Neural cell (in vitro differentiated cells): ENCODE data around the gene SLITRK1.

ENCODE experiments used
- CTCF ChIP-seq: fragments of 450-650 bp; IDR thresholded peaks from 2 replicates; pipeline ENCODE4 v1.5.1; 2014; ENCODE audit warnings: antibody characterized with exemption, mild to moderate bottlenecking, moderate library complexity; ENCODE audit not compliant: poor library complexity, severe bottlenecking
- EP300 ChIP-seq: fragments of 450-650 bp; conservative IDR thresholded peaks from 2 replicates; pipeline ENCODE4 v1.6.1; 2014; ENCODE audit warnings: antibody characterized with exemption, mild to moderate bottlenecking, moderate library complexity; ENCODE audit not compliant: poor library complexity, severe bottlenecking
- EZH2 ChIP-seq: fragments of 200-600, 300-800 bp; shearing (Covaris generic), sonication (generic); IDR thresholded peaks from 2 replicates; pipeline ENCODE4 v1.6.1; 2014; ENCODE audit warnings: antibody characterized with exemption, low read length, borderline replicate concordance, mild to moderate bottlenecking; ENCODE audit not compliant: insufficient read depth, poor library complexity, severe bottlenecking
- MXI1 ChIP-seq: fragments of 450-650 bp; conservative IDR thresholded peaks from 2 replicates; pipeline ENCODE4 v1.6.1; 2014; ENCODE audit warnings: antibody characterized with exemption, mild to moderate bottlenecking; ENCODE audit not compliant: poor library complexity, severe bottlenecking
- POLR2AphosphoS5 ChIP-seq: IDR thresholded peaks from 2 replicates; pipeline ENCODE4 v1.6.1; 2012
- RAD21 ChIP-seq: fragments of 450-650 bp; conservative IDR thresholded peaks from 2 replicates; pipeline ENCODE4 v1.6.1; 2014; ENCODE audit warnings: antibody characterized with exemption, mild to moderate bottlenecking, moderate library complexity
- REST ChIP-seq: IDR thresholded peaks from 2 replicates; pipeline ENCODE4 v1.6.1; 2012; ENCODE audit warnings: borderline replicate concordance
- TAF1 ChIP-seq: IDR thresholded peaks from 2 replicates; pipeline ENCODE4 v1.6.1; 2012; ENCODE audit warnings: low read depth

GRCh38 chr13:83876546-83876945 lies 5.7 kb downstream of the SLITRK1 start:
- TF ChIP-seq CTCF, result no peak
- TF ChIP-seq MXI1, result no peak
- no peak for TF ChIP-seq REST
- TF ChIP-seq RAD21, result no peak
- TF ChIP-seq TAF1, result no peak
- TF ChIP-seq EZH2, result no peak
- TF ChIP-seq POLR2AphosphoS5, result no peak
- no peak for TF ChIP-seq EP300
